HG03039 (cell line): ENCODE data around the gene IFNL1.
"Not testable (repeated sequence)": the region's sequence is repeated elsewhere in the genome, so short reads cannot be mapped to it uniquely, and the experiment has no call there.

Experiments used
- ATAC-seq: cut with Tn5 transposase; IDR thresholded peaks from one replicate; pipeline ENCODE4 v1.9.1; 2021; ENCODE audit warnings: mild to moderate bottlenecking, moderate library complexity; ENCODE audit not compliant: unreplicated experiment

IFNL1 gene

GRCh38 chr19:39270036-39270871 is 26.0 kb upstream of the IFNL1 start:
- no peak for ATAC-seq

DNA sequence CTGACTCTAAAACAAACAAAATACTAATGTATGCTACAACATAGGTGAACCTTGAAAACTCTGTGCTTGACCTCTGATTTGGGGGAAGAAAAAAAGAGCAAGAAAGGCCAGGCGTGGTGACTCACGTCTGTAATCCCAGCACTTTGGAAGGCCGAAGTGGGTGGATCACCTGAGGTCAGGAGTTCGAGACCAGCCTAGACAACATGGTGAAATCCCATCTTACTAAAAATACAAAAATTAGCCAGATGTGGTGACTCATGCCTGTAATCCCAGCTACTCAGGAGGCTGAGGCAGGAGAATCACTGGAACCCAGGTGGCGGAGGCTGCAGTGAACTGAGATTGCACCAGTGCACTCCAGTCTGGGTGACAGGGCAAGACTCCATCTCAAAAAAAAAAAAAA is 22.3 kb upstream of the IFNL1 start:
- not testable (repeated sequence) for ATAC-seq

GRCh38 chr19:39275578-39275977 is 20.6 kb upstream of the IFNL1 start:
- ATAC-seq, result no peak

- ATAC-seq, result no peak
These were observed 19.5 kb upstream of the IFNL1 start for GRCh38 chr19:39276740-39277139.

DNA sequence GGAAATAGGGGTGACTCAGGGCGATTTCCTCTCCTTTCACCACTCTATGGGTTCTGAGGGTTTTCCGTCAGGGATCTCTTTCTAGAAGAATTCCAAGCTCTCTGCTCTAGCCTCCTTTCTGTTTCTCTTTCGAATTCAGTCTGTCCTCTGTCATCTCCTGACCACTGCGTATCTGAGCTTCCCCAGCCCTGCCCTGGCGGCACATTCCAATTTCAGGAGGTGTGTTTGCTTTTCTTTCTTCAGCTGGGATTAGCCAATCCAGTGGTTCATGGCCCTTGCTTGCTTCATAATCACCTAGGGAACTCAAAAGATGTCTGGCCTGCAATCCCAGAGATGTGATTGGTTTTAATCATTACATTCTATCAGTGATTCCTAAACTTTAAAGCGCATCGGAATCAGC is 18.6 kb upstream of the IFNL1 start:
- ATAC-seq, result no peak

DNA sequence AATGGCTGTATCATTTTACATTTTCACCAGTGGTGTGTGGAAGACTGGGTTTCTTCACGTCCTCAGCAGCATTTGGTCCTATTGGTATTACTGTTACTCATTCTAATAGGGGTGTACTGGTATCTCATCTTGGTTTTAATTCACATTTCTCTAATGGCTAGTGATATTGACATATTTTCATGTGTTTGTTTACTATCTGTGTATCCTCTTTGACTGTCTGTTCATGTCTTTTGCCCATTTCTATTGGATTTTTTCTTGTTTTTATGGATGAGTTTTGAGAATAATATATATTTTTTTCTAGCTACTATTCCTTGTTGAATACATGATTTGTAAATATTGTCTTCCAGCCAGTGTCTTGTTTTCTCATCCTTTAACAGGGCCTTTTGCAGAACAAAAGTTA is 14.2 kb upstream of the IFNL1 start:
- ATAC-seq, result no peak

GRCh38 chr19:39284032-39284431 is 12.2 kb upstream of the IFNL1 start:
- ATAC-seq, result no peak

DNA sequence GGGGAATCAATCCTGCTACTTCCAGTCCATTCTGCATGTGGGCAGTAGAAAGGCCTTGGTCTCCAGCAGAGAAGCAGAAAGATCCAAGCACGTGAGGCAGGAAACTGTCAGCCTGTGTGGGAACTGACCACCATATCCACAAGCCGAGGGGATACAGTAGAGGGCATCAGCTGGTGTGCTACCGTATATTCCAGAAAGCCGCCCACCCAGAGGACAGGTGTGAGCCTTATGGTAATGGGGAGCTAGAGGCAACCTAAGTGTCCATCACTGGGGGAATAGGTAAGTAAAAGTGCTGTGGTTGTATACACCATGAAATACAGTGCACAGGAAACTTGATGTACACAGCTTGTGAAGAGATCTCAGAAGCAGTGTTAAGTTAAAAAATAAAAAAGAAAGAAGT is 2.8 kb upstream of the IFNL1 start:
- no peak for ATAC-seq

- no peak for ATAC-seq
These were observed 699 bp downstream of the IFNL1 start for GRCh38 chr19:39296906-39297305.

GRCh38 chr19:39297931-39298634 is 1.9 kb downstream of the IFNL1 start:
- no peak for ATAC-seq

- ATAC-seq, result no peak
These were observed 3.2 kb downstream of the IFNL1 start for GRCh38 chr19:39299404-39299803.

GRCh38 chr19:39299832-39300231 is 3.6 kb downstream of the IFNL1 start:
- no peak for ATAC-seq

DNA sequence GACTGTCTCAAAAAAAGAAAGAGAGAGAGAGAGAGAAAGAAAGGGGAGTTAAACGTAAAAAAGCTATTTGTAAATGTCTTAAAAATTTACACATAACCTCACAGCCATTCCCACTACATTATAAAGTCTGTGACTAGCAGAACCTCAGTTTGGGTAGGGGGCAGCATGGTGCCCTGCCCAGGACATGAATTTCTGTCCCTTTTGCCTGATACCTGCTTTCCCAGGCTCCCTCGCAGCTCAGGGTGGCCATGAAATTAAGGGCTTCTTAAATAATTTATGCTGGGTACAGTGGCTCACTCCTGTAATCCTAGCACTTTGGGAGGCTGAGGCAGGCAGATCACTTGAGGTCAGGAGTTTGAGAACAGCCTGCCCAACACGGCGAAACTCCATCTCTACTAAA is 4.8 kb downstream of the IFNL1 start:
- ATAC-seq, result no peak

GRCh38 chr19:39301562-39301961 is 5.4 kb downstream of the IFNL1 start:
- no peak for ATAC-seq

DNA sequence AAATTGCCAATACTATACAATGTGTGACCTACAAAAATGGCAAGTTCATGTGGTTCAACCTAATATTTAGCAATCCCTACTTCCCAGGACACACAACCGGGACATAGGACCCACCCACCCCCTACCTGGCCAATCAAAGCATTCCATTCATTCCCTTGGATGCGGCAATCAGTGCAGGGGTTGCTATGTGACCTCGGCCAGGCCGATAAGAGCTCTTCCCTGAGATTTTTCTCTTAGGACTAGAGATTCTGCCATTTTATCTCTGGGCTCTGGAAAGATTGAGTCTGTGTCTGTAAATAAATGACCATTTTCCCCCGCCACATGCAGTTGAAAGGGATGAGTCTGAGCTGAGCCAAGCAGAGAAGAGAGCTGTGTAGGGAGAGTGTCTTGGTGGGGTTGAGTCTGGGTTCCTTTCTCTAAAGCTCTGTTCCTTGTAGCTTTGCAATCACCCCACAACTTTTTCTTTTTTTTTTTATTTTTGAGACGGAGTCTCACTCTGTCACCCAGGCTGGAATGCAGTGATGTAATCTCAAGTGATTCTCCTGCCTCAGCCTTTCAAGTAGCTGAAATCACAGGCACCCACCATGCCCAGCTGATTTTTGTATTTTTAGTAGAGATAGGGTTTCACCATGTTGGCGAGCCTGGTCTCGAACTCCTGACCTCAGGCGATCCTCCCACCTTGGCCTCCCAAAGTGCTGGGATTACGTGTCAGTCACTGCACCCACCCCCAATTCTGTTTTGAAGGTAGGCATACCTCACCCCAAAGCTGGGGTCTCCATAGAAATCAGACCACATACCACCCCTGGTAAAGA is 7.4 kb downstream of the IFNL1 start:
- no peak for ATAC-seq

DNA sequence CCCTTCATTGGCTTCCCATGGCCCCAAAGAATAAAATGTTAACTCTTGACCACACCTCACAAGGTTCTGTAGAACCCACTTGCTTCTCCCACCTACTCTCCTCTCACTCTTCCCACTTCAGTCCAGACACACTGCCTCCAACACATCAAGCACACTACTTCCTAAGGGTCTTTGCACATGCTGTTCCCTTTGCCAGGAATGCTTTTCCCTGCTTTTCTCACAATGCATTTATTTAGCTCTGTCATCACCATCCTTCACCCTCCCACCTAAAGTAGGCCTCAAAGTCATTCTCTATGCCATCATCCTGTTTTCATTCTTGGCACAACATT is 7.9 kb downstream of the IFNL1 start:
- ATAC-seq, result no peak

DNA sequence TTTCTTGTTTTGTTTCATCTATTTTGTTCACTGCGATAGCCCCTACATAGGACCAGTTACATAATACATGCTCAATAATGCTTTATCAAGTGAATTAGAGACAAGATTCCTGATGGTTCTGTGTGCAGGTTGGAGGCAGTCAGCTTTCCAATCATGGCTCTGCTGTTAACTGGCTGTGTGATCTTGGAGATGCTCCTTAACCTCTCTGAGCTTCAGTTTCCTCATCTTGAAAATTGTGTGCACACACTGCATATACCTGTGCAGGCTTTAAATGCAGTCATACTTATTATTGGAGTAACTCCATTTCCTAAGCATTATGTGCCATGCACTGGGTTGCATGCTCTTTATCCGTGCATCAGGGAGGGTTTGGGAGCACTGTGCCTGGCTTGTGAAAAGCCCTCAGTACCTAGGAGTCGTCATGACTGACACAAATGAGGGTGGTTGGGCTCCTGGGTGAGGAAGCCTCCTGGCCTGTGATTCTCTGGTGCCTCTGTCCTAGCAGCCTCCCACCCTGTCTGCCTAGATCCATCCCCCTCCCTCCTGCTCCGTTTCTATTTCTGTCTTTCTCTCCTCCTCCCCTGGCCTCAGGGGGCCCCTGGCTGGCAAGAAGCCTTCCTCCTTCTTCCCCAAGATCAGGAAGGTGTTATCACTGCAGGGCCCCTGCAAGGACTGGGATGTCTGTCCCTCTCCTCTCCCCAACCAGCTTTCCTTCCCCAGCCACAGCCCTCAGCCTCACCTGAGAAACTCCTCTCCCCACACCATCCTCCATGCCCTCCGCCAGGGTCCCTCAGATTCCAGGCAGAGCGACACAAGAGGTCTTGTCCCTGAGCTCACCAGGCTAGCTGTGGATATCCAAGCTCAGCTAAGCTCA is 8.7 kb downstream of the IFNL1 start:
- no peak for ATAC-seq

DNA sequence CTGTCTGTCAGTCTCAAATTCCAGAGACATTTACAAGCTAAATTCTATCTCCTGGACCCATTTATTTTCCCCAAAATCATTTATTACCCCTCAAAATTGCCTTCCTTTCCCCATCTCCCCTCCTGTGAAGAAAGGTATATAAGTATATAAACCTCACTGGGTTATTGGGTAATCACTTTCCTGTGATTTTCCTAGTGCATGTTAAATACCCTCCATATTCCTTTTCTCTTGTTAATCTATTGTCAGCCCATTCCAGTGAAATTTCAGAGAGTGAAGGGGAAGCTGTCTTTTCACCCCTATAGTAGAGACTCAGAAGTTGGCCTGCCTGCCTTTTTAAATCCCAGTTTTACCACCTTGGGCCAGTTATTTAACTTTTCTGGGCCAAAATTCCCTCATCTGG is 9.9 kb downstream of the IFNL1 start:
- no peak for ATAC-seq

- no peak for ATAC-seq
These were observed 11.0 kb downstream of the IFNL1 start for GRCh38 chr19:39307046-39307821.
